DOHH2 (cell line): ENCODE results near the gene OTP.

Source experiments
- EZH2phosphoT487 ChIP-seq: fragments of 200-600 bp; sonication (generic); IDR thresholded peaks from 2 replicates; pipeline ENCODE4 v1.6.1; 2017; ENCODE audit warnings: borderline replicate concordance, mild to moderate bottlenecking, antibody characterized with exemption, low read length, moderate library complexity, mixed read lengths
- TF ChIP-seq, protein P1 (sequence below): fragments of 200-600 bp; sonication (generic); IDR thresholded peaks from one replicate; pipeline ENCODE4 v1.5.1; 2014; ENCODE audit warnings: antibody characterized with exemption, mild to moderate bottlenecking, low read depth, low read length; ENCODE audit not compliant: poor library complexity, severe bottlenecking

DNA sequence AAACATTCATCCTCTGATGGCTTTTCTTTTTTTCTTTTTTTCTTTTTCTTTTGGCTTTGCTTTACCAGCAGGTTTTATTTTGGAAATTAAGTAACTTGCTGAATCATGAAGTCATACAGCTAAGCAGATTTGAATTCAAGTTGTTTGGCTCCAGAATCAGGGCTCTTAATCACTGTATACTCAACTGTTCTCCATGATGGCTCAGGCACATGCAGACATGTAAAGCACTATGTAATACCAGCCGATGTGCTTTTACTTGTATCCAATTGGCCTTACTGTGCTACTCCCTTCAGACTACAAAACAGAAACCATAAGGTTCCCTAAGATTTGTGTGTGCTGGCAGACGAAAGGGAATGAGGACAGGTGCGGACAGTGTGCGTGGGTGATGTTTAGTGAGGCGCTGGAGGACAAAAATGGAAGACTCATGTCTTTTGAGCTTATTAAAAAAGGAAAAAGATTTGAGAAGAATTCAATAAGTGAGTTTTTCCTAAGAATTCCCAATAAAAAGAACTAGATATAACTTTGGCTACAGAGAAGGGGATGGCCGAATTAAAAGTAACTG lies 44.7 kb upstream of the OTP start:
- TF ChIP-seq, protein P1, sequence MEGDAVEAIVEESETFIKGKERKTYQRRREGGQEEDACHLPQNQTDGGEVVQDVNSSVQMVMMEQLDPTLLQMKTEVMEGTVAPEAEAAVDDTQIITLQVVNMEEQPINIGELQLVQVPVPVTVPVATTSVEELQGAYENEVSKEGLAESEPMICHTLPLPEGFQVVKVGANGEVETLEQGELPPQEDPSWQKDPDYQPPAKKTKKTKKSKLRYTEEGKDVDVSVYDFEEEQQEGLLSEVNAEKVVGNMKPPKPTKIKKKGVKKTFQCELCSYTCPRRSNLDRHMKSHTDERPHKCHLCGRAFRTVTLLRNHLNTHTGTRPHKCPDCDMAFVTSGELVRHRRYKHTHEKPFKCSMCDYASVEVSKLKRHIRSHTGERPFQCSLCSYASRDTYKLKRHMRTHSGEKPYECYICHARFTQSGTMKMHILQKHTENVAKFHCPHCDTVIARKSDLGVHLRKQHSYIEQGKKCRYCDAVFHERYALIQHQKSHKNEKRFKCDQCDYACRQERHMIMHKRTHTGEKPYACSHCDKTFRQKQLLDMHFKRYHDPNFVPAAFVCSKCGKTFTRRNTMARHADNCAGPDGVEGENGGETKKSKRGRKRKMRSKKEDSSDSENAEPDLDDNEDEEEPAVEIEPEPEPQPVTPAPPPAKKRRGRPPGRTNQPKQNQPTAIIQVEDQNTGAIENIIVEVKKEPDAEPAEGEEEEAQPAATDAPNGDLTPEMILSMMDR: no peak
- TF ChIP-seq EZH2phosphoT487: no peak
